SJCRH30 (cell line): ENCODE results near the gene MYDGF. TPM values are rescaled to one million over a fixed set of nuclear protein-coding genes. Genes with fewer than 3 reads are reported as not detected.
"Not testable (repeated sequence)": the region's sequence is repeated elsewhere in the genome, so short reads cannot be mapped to it uniquely, and the experiment has no call there.

Source experiments
- DNase-seq, 2 experiments: peaks; one replicate each; pipeline ENCODE4 v3.0.0-alpha.2; 2015 to 2020
- H3K27ac ChIP-seq: fragments of 250-450 bp; sonication (Bioruptor Pico); 2 replicates; pipeline ENCODE4 v1.5.1; 2020; ENCODE audit warnings: mild to moderate bottlenecking, moderate library complexity
- H3K27me3 ChIP-seq: fragments of 250-450 bp; sonication (Bioruptor Pico); 2 replicates; pipeline ENCODE4 v1.5.1; 2020; ENCODE audit warnings: mild to moderate bottlenecking, moderate library complexity
- H3K36me3 ChIP-seq: fragments of 250-450 bp; sonication (Bioruptor Pico); 2 replicates; pipeline ENCODE4 v1.5.1; 2020; ENCODE audit warnings: mild to moderate bottlenecking, moderate library complexity
- H3K4me1 ChIP-seq: fragments of 250-450 bp; sonication (Bioruptor Pico); 2 replicates; pipeline ENCODE4 v1.5.1; 2020; ENCODE audit warnings: mild to moderate bottlenecking, moderate library complexity
- H3K4me3 ChIP-seq: fragments of 250-450 bp; sonication (Bioruptor Pico); 2 replicates; pipeline ENCODE4 v1.5.1; 2020; ENCODE audit warnings: mild to moderate bottlenecking, moderate library complexity
- H3K9me3 ChIP-seq: fragments of 250-450 bp; sonication (Bioruptor Pico); replicated peaks from 2 replicates; pipeline ENCODE4 v1.5.1; 2020; ENCODE audit warnings: mild to moderate bottlenecking, moderate library complexity
- total RNA-seq: library from RNA; depleted of rRNA; stranded (reverse); fragments of >200 nt; shearing (Covaris generic); gene quantifications from 2 replicates; pipeline ENCODE4 v1.2.3, GENCODE V29; 2014

The MYDGF gene
- total RNA-seq, 1 experiment from 2014 or later = 71.9 TPM

DNA sequence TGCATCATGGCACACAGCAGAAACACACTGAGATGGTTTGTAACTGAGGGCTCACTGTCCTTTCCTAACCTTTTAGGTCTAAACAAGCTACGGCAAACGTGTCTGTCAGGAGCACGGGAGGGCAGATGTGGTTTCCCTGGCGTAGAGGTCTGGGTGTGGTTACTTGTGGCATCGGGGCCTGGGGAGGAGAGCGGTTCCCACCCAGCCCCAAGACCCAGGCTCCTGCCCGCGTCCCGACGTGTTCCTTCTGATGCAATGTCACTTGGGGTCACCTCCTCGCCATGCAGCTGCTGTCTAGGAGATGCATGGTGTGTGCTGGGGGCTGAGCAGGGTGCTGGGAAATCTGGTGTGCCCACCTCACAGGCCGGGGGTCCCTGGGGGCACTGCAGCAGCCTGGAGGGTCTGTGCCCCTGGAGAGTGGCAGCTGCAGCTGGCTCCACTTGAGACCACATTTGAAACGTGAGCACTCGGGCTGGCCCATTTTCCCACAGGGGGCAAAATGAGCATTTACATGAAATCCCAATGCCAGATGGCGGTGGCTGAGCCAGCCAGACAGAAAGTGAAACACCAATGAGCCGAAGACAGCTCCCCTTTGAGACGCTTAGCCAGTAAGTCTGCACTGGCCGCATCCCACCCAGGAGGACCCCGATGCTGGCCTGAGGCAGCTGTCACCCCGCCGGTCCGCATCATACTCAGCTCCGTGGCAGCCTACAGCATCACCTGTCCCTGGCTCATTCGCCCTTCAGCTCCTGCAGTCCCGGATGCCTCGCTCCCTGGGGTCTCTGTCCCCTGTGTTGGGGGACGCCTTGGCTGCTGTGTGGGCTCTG is 22.3 kb upstream of the MYDGF start:
- Histone ChIP-seq H3K9me3 (no peaks in the 10 kb centered on the region), H3K36me3 (peaks cover 22% of the 10 kb centered on the region), H3K27ac (peak overlapping the region; percentile 85), H3K4me1 (peaks cover 52% of the 10 kb centered on the region), H3K27me3 (no peaks in the 10 kb centered on the region), H3K4me3 (no peak overlapping the region)
- peak; percentile 96 to 97 for DNase-seq

DNA sequence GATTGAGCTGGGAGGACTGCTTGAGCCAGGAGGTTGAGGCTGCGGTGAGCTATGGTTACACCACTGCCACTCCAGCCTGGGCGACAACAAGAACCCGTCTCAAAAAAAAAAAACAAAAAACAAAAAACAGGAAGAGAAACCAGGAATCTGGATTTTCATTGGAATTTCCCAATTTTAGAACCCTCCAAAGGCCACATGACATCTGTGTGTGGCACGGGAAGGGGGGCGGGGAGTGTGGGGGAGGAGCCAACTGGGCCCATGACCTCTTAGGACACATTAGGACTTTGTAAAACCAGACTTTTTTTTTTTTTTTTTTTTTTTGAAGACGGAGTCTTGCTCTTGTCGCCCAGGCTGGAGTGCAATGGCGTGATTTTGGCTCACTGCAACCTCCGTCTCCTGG is 21.2 kb upstream of the MYDGF start:
- no peak overlapping the region for H3K27ac ChIP-seq
- H3K4me3 ChIP-seq = no peak overlapping the region
- peaks cover 25% of the 10 kb centered on the region for H3K36me3 ChIP-seq
- no peaks in the 10 kb centered on the region for H3K27me3 ChIP-seq
- DNase-seq = no peak
- no peaks in the 10 kb centered on the region for H3K9me3 ChIP-seq
- peaks cover 49% of the 10 kb centered on the region for H3K4me1 ChIP-seq

DNA sequence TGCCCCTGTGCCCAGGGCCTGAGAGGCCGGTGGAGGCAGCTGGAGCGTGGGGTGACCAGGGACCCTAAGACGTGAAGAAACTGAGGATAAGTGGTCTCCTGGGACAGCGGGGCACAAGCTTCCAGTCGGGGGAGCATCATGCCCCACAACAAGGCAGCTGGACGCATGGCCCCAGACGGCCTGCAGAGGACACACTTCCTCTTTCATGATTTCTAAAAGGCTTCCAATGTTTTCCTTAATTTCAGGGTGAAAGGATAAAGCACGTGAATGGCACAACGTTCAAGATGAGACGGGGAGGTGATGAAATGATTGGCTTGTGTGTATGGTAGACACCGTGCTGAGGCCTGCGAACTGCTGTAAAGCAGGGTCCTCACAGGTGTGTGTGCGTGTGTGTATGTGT is 20.2 kb upstream of the MYDGF start:
- Histone ChIP-seq H3K27ac (no peak overlapping the region), H3K9me3 (no peaks in the 10 kb centered on the region), H3K4me1 (peaks cover 40% of the 10 kb centered on the region), H3K27me3 (no peaks in the 10 kb centered on the region), H3K36me3 (peaks cover 28% of the 10 kb centered on the region), H3K4me3 (no peak overlapping the region)
- DNase-seq = no peak

DNA sequence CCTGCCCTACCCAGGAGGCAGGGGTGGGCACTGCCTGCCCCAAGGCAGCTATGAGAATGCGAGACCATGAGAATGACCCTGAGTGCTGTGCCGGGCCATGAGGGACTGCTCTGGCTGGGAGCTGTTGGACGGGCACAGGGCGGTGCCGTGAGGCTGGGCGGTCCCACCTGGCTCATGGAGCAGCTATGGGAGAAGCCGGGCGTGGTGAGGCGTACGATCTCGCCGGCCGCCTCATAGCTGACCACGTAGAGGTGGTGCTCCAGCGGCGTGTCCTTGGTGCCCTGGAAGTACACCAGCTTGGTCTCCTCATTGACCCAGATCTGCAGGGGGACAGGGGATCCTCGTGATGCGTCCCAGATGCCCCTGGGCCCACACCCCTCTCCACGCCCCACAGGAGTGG is 19.3 kb upstream of the MYDGF start:
- H3K9me3 ChIP-seq = no peaks in the 10 kb centered on the region
- peaks cover 31% of the 10 kb centered on the region for H3K4me1 ChIP-seq
- H3K4me3 ChIP-seq = no peak overlapping the region
- peaks cover 28% of the 10 kb centered on the region for H3K36me3 ChIP-seq
- no peak for DNase-seq
- no peak overlapping the region for H3K27ac ChIP-seq
- no peaks in the 10 kb centered on the region for H3K27me3 ChIP-seq

GRCh38 chr19:4688587-4688986 is 18.4 kb upstream of the MYDGF start:
- H3K4me1 ChIP-seq = peaks cover 24% of the 10 kb centered on the region
- no peak for DNase-seq
- H3K9me3 ChIP-seq = no peaks in the 10 kb centered on the region
- no peaks in the 10 kb centered on the region for H3K27me3 ChIP-seq
- H3K27ac ChIP-seq = no peak overlapping the region
- H3K4me3 ChIP-seq = no peak overlapping the region
- H3K36me3 ChIP-seq = peaks cover 28% of the 10 kb centered on the region

- Histone ChIP-seq H3K9me3 (no peaks in the 10 kb centered on the region), H3K4me1 (peaks cover 15% of the 10 kb centered on the region), H3K36me3 (peaks cover 28% of the 10 kb centered on the region), H3K4me3 (no peak overlapping the region), H3K27me3 (no peaks in the 10 kb centered on the region), H3K27ac (no peak overlapping the region)
- peak; percentile 42 to 62 for DNase-seq
Measured at GRCh38 chr19:4687396-4687795, 17.3 kb upstream of the MYDGF start.

DNA sequence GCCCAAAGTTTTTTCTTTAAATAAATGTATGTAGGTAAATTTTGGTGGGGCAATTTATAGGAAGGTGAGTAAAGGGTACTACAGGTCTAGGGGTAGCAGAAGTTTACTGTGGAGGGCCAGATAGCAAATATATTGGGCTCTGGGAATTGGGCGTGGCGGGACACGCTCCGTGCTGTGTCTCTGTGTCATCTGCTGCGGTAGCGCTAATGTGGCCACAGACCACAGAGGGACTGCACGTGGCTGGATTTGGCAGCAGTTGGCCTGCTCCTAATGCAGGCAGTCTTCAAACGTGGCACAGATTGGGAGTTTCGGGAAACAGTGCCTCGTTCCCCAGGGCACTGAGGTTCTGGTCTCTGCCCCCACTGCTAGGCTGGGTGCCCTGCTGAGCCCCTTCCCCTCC is 16.6 kb upstream of the MYDGF start:
- Histone ChIP-seq H3K27ac (no peak overlapping the region), H3K36me3 (peaks cover 28% of the 10 kb centered on the region), H3K27me3 (no peaks in the 10 kb centered on the region), H3K9me3 (no peaks in the 10 kb centered on the region), H3K4me1 (peaks cover 9% of the 10 kb centered on the region), H3K4me3 (no peak overlapping the region)
- DNase-seq = no peak

DNA sequence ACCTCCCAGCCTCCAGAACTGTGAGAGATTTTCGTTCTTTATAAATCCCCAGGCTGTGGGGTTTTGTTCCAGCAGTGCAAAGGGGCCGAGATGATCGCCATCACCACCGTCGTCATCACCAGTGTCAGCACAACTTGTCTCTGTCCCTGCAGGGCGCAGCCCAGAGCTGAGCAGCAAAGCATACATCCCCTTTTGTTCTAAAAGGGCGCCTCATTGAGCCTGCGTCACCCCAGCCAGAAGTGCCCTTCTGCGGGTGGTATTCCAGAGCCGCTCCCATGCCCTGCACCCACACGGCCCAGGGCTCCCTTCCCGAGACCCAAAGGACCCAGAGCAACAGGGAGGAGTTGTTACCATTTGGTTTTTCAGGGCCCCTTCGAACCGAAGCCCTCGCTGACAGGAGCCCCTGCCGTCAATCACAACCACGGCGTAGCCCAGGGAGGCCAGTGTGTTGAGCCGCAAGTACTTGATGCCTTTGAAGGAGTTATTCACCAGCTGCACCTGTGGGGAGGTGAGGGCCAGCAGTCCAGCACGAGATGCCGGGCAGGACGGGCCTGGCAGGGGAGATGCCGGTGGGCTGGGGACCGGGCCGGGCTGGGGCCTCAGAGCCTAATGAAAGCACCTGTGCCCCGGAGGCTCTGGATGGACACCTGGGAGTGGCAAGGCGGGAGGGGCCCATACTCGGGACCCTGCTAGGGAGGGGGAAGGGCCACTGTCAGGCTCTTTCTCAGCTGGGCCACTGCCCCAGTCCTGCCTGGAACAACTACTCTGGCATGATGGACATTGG is 14.4 kb upstream of the MYDGF start:
- DNase-seq = no peak
- H3K4me1 ChIP-seq = peaks cover 7% of the 10 kb centered on the region
- H3K27ac ChIP-seq = no peak overlapping the region
- no peaks in the 10 kb centered on the region for H3K27me3 ChIP-seq
- H3K4me3 ChIP-seq = no peak overlapping the region
- no peaks in the 10 kb centered on the region for H3K9me3 ChIP-seq
- H3K36me3 ChIP-seq = peaks cover 21% of the 10 kb centered on the region

DNA sequence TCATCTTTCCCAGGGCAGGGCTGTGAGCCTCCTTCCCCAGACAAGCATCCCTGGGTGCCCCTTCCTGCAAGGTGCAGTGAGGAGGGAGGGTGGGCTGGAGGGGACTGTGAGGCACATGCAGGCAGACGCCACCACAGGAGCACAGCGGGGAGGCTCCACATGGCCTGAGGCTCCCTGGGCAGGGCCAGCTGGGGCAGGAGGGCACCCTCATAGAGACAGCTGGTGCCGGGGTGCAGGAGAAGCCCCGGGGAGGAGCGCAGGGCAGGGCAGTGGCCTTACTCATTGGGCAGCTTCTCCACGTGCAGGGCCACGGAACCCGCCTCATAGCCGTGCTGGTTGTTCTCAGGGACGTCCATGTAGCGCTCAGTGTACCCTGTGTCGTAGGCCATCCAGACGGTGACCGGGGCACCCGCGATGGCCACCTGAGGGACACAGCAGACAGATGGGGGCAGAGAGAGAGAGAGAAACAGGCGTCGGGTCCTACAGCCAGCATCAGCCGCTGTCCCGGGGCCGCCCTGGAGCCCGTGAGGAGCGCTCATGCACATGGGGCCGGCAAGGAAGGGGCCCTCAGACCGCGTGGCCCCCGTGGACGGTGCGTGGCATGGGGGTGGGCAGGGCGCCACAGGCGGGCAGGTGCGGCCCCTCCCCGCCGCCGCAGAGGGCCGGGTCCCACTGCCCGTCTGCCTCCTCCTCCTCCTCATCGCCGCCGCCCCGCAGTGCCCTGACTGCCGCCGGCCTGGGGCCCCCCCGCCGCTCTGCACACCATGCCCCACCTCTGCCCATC is 12.5 kb upstream of the MYDGF start:
- no peaks in the 10 kb centered on the region for H3K27me3 ChIP-seq
- H3K9me3 ChIP-seq = no peaks in the 10 kb centered on the region
- peaks cover 5% of the 10 kb centered on the region for H3K4me1 ChIP-seq
- H3K27ac ChIP-seq = no peak overlapping the region
- peaks cover 11% of the 10 kb centered on the region; the same call in 1 of the 2 replicates for H3K36me3 ChIP-seq
- DNase-seq = no peak
- H3K4me3 ChIP-seq = no peak overlapping the region

GRCh38 chr19:4680021-4680420 is 9.9 kb upstream of the MYDGF start:
- not testable (repeated sequence) for H3K27me3 ChIP-seq, H3K4me3 ChIP-seq, H3K9me3 ChIP-seq, H3K27ac ChIP-seq, H3K4me1 ChIP-seq, DNase-seq, H3K36me3 ChIP-seq

GRCh38 chr19:4678881-4679790 is 9.0 kb upstream of the MYDGF start:
- no peaks in the 10 kb centered on the region for H3K9me3 ChIP-seq
- DNase-seq = peak; percentile 52 to 62
- H3K36me3 ChIP-seq = peaks cover 3% of the 10 kb centered on the region; the same call in 1 of the 2 replicates
- no peak overlapping the region for H3K27ac ChIP-seq
- H3K27me3 ChIP-seq = no peaks in the 10 kb centered on the region
- H3K4me1 ChIP-seq = no peaks in the 10 kb centered on the region
- H3K4me3 ChIP-seq = no peak overlapping the region

DNA sequence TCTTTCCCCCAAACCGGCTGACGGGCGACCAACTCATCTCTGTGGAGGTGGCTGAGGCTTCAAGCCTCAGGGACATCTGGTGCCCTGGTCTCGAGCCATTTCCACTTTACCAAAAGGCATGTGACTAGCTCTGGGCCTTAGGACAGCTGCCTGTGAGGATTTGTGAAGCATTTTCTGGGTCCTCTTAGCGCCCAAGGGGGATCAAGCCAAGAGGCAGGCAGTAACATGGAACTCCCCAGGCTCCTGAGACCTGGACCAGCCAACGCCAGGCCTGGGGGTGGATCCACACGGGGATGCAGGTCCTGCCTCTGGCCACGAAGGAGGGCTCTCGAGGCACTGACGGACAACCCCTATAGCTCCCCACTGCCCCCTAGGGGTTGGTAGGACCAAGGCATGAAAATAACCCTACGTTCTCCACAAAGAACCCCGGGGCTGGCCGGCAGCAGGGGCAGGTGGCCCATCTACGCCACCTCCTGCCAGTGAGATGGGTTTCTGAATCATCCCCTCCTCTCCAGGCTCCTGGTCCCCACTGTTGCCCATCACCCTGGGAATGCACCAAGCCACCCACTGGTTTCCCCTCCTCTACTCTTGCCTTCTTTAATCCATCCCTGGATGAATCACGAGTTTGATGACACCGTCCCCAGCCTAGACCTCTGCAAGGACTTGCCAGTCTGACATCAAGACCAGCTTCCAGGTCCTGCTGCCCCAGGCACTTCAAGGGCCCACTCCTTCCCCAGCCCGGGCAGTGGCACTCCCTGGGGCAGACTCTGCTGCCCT is 7.0 kb upstream of the MYDGF start:
- no peaks in the 10 kb centered on the region for H3K27me3 ChIP-seq
- no peaks in the 10 kb centered on the region for H3K4me1 ChIP-seq
- no peak overlapping the region for H3K4me3 ChIP-seq
- DNase-seq = peak; percentile 48 to 66
- no peaks in the 10 kb centered on the region for H3K9me3 ChIP-seq
- H3K27ac ChIP-seq = no peak overlapping the region
- peaks cover 3% of the 10 kb centered on the region; the same call in 1 of the 2 replicates for H3K36me3 ChIP-seq

DNA sequence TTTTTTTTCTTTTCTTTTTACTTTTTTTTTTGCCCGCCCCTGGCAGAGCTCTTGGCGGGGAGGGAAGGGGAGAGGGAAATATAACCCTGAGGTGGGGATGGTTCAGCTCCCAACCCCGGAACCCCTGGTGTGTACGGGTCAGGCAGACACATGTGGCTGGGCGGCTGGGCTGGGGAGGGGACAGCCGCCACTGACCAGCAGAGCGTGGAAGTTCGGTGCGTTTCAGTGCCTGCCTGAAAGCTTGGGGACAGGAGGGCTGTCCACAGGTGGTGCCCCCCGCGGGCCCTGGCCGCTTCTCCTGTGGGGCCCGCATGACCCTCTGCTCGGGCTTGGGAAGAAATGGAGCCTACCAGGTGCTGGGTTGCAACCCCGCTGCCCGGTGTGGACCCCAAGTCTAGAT is 5.2 kb upstream of the MYDGF start:
- Histone ChIP-seq H3K27me3 (no peaks in the 10 kb centered on the region), H3K4me3 (no peak overlapping the region), H3K27ac (no peak overlapping the region), H3K4me1 (peaks cover 11% of the 10 kb centered on the region), H3K36me3 (peaks cover 3% of the 10 kb centered on the region; the same call in 1 of the 2 replicates), H3K9me3 (no peaks in the 10 kb centered on the region)
- DNase-seq = no peak
